ENCODE results near the gene PDE4DIP.
"Not testable (repeated sequence)": the region's sequence is repeated elsewhere in the genome, so short reads cannot be mapped to it uniquely, and the experiment has no call there.

GRCh38 chr1:148850840-148851239 lies 6.6 kb downstream of the PDE4DIP start:
- TF ChIP-seq, protein P1, sequence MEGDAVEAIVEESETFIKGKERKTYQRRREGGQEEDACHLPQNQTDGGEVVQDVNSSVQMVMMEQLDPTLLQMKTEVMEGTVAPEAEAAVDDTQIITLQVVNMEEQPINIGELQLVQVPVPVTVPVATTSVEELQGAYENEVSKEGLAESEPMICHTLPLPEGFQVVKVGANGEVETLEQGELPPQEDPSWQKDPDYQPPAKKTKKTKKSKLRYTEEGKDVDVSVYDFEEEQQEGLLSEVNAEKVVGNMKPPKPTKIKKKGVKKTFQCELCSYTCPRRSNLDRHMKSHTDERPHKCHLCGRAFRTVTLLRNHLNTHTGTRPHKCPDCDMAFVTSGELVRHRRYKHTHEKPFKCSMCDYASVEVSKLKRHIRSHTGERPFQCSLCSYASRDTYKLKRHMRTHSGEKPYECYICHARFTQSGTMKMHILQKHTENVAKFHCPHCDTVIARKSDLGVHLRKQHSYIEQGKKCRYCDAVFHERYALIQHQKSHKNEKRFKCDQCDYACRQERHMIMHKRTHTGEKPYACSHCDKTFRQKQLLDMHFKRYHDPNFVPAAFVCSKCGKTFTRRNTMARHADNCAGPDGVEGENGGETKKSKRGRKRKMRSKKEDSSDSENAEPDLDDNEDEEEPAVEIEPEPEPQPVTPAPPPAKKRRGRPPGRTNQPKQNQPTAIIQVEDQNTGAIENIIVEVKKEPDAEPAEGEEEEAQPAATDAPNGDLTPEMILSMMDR (IDR thresholded peaks at IDR 0.05; ENCODE audit: low read depth, low read length, missing input control), result not testable (repeated sequence)
- TF ChIP-seq RXRA (IDR thresholded peaks at IDR 0.05), result not testable (repeated sequence)

Data from liver (tissue), 3 donors.